CD4-positive, alpha-beta T cell treated with Interleukin-15 for 1 hour (primary cell): ENCODE measurements around the gene SGCE.

Experiments
- DNase-seq: peaks from one replicate; pipeline ENCODE4 v3.0.0-alpha.2; 2020

The SGCE gene

GRCh38 chr7:94658826-94659225 is 2.9 kb upstream of the SGCE start:
- DNase-seq, result no peak

- peak; percentile 98 for DNase-seq
These were observed 2.1 kb upstream of the SGCE start for GRCh38 chr7:94657771-94658693.

GRCh38 chr7:94656925-94657731 is 1.2 kb upstream of the SGCE start:
- no peak for DNase-seq

GRCh38 chr7:94656658-94656924 is 658 bp upstream of the SGCE start:
- no peak for DNase-seq

GRCh38 chr7:94655126-94655847 is 646 bp downstream of the SGCE start:
- no peak for DNase-seq

- no peak for DNase-seq
These were observed 1.2 kb downstream of the SGCE start for GRCh38 chr7:94654783-94655125.

- DNase-seq, result no peak
These were observed 5.5 kb downstream of the SGCE start for GRCh38 chr7:94650147-94651051.

GRCh38 chr7:94649450-94649849 is 6.5 kb downstream of the SGCE start:
- DNase-seq, result no peak

GRCh38 chr7:94648731-94649130 is 7.2 kb downstream of the SGCE start:
- no peak for DNase-seq

- no peak for DNase-seq
These were observed 8.6 kb downstream of the SGCE start for GRCh38 chr7:94647295-94647694.

GRCh38 chr7:94643771-94644545 is 12.0 kb downstream of the SGCE start:
- no peak for DNase-seq

GRCh38 chr7:94642838-94643653 is 12.9 kb downstream of the SGCE start:
- DNase-seq, result no peak

GRCh38 chr7:94639384-94639783 is 16.5 kb downstream of the SGCE start:
- no peak for DNase-seq

- DNase-seq, result no peak
These were observed 20.2 kb downstream of the SGCE start for GRCh38 chr7:94635687-94636086.

GRCh38 chr7:94634502-94634901 is 21.4 kb downstream of the SGCE start:
- DNase-seq, result no peak

GRCh38 chr7:94633687-94634086 is 22.2 kb downstream of the SGCE start:
- no peak for DNase-seq

GRCh38 chr7:94633014-94633341 is 23.0 kb downstream of the SGCE start:
- DNase-seq, result no peak

GRCh38 chr7:94632338-94633013 is 23.5 kb downstream of the SGCE start:
- DNase-seq, result no peak

GRCh38 chr7:94630855-94631254 is 25.1 kb downstream of the SGCE start:
- no peak for DNase-seq

GRCh38 chr7:94623820-94624219 is 32.1 kb downstream of the SGCE start:
- DNase-seq, result no peak
